Measurements from ENCODE around the gene SPTBN1. TPM values are rescaled to one million over a fixed set of nuclear protein-coding genes. Genes with fewer than 3 reads are reported as not detected.

The SPTBN1 gene
- total RNA-seq, 1 donor from 2014 or later: 224 TPM

GRCh38 chr2:54416938-54417337 lies 39.2 kb upstream of the SPTBN1 start:
- no peak overlapping the region for H3K4me3 ChIP-seq (ENCODE audit: low read depth, low read length)
- no peak for TF ChIP-seq CTCF (conservative IDR thresholded peaks at IDR 0.05; ENCODE audit: low read depth, low read length)
- no peak for DNase-seq (ENCODE audit: low read depth)

GRCh38 chr2:54417577-54417976 lies 38.5 kb upstream of the SPTBN1 start:
- no peak overlapping the region for H3K4me3 ChIP-seq (ENCODE audit: low read depth, low read length)
- no peak for TF ChIP-seq CTCF (conservative IDR thresholded peaks at IDR 0.05; ENCODE audit: low read depth, low read length)
- DNase-seq (ENCODE audit: low read depth): no peak

GRCh38 chr2:54419388-54419787 lies 36.7 kb upstream of the SPTBN1 start:
- no peak overlapping the region for H3K4me3 ChIP-seq (ENCODE audit: low read depth, low read length)
- DNase-seq (ENCODE audit: low read depth): no peak
- TF ChIP-seq CTCF (conservative IDR thresholded peaks at IDR 0.05; ENCODE audit: low read depth, low read length): no peak

GRCh38 chr2:54419855-54420523 lies 36.1 kb upstream of the SPTBN1 start:
- no peak for TF ChIP-seq CTCF (conservative IDR thresholded peaks at IDR 0.05; ENCODE audit: low read depth, low read length)
- no peak for DNase-seq (ENCODE audit: low read depth)
- no peak overlapping the region for H3K4me3 ChIP-seq (ENCODE audit: low read depth, low read length)

GRCh38 chr2:54420524-54421172 lies 35.5 kb upstream of the SPTBN1 start:
- no peak overlapping the region for H3K4me3 ChIP-seq (ENCODE audit: low read depth, low read length)
- no peak for TF ChIP-seq CTCF (conservative IDR thresholded peaks at IDR 0.05; ENCODE audit: low read depth, low read length)
- DNase-seq (ENCODE audit: low read depth): no peak

- no peak for TF ChIP-seq CTCF (conservative IDR thresholded peaks at IDR 0.05; ENCODE audit: low read depth, low read length)
- no peak for DNase-seq (ENCODE audit: low read depth)
- no peak overlapping the region for H3K4me3 ChIP-seq (ENCODE audit: low read depth, low read length)
These were observed 34.0 kb upstream of the SPTBN1 start for GRCh38 chr2:54422072-54422581.

Measured in epithelial cell of proximal tubule (primary cell).